ENCODE data around the gene LRRC46. TPM values are rescaled to one million over a fixed set of nuclear protein-coding genes. Genes with fewer than 3 reads are reported as not detected.
A peak's percentile ranks its signal among the peaks of the same experiment; 100 is the strongest.

Gene LRRC46
- total and polyA plus RNA-seq, 9 of the 15 experiments (the other 6 are each of a cell fraction or from before 2014, with no cell fraction given): 0.39 to 1.4 (median 0.53) TPM; not detected in 1

GRCh38 chr17:47867813-47868533 lies 36.5 kb downstream of the LRRC46 start (continued):
- TF ChIP-seq L3MBTL2 (IDR thresholded peaks at IDR 0.05) (peak; percentile 72), RNF219 (CRISPR knock-in tag; IDR thresholded peaks at IDR 0.05) (no peak), TARDBP (IDR thresholded peaks at IDR 0.05) (no peak), E2F6 (IDR thresholded peaks at IDR 0.05; ENCODE audit: borderline replicate concordance in 1 of 2, extremely low read depth in 1 of 2, insufficient read depth in 1 of 2, insufficient read length in 1 of 2, low read depth in 1 of 2, low read length in 1 of 2, poor library complexity in 1 of 2, severe bottlenecking in 1 of 2) (peak; percentile 77 to 88), ID3 (CRISPR knock-in tag; IDR thresholded peaks at IDR 0.05) (no peak), ID3 (tag; IDR thresholded peaks at IDR 0.05) (0 out of 2 replicates have a peak, but pooled peaks have one; percentile 11), ZNF197 (CRISPR knock-in tag; IDR thresholded peaks at IDR 0.05; ENCODE audit: low read depth) (no peak; the same call in 1 of the 2 replicates), ZNF717 (CRISPR knock-in tag; IDR thresholded peaks at IDR 0.05) (no peak), ZNF511 (CRISPR knock-in tag; IDR thresholded peaks at IDR 0.05) (no peak), POLR2AphosphoS5 (IDR thresholded peaks at IDR 0.05; ENCODE audit: control insufficient read depth, insufficient read depth, low read depth, low read length) (no peak), ZBTB1 (CRISPR knock-in tag; IDR thresholded peaks at IDR 0.05; ENCODE audit: borderline replicate concordance, low read depth) (no peak), MAX (CRISPR knock-in tag; IDR thresholded peaks at IDR 0.05) (peak; percentile 68), ZNF639 (CRISPR knock-in tag; conservative IDR thresholded peaks at IDR 0.05 in 1 of 2, IDR thresholded peaks at IDR 0.05 in 1 of 2) (0 out of 4 replicates have a peak, but pooled peaks of 1 of the 2 experiments have one; percentile 31), USF1 (CRISPR knock-in tag; IDR thresholded peaks at IDR 0.05) (peak; percentile 57), BDP1 (IDR thresholded peaks at IDR 0.05; ENCODE audit: insufficient read depth, insufficient read length) (no peak), BRD4 (IDR thresholded peaks at IDR 0.05) (no peak)
